Stimulated activated CD8-positive, alpha-beta memory T cell treated with anti-CD3 and anti-CD28 coated beads, Interleukin-2, amount 100 ng/mL, for 1 hour (primary cell): ENCODE results near the gene SYNDIG1.
"Not testable (repeated sequence)": the region's sequence is repeated elsewhere in the genome, so short reads cannot be mapped to it uniquely, and the experiment has no call there.

ENCODE experiments used
- DNase-seq, 2 donors: peaks; one replicate each; pipeline ENCODE4 v3.0.0-alpha.2; 2020; ENCODE audit warnings: low read depth in 2 of 2

The SYNDIG1 gene

DNA sequence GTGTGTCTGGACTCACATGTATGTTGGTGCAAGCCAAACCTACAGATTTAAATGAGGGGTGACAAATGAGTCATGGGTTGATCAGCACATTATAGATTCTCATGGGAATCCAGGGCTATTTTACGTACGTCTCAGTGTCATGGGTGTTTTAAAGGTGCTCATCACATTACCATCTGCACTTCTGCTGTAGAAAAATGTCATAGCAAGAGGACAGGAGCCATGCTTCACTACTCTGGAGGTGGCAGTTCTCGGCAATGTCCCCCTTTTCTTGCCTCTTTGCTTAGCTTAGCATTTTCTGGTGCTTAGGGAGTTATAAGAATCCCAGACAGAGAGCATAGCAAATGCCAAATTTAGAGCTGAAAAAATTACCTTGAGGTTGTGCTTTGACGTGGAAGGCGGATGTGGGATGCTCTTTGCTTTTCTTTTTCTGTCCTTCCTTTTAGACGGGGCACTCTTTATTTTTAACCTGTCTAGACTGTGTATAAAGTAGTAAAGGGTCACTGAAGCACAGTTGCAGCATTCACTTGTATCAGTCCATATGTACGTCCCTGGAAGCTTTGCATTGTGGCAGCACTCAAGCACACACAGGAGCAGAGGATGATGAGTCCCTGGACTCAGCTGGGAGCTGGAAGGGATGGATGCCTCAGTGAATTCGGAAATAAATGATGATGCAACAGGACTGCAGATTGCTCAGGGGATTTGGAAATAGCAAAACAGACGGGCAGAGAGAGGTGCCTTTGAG lies 139.7 kb downstream of the SYNDIG1 start:
- DNase-seq, result no peak

DNA sequence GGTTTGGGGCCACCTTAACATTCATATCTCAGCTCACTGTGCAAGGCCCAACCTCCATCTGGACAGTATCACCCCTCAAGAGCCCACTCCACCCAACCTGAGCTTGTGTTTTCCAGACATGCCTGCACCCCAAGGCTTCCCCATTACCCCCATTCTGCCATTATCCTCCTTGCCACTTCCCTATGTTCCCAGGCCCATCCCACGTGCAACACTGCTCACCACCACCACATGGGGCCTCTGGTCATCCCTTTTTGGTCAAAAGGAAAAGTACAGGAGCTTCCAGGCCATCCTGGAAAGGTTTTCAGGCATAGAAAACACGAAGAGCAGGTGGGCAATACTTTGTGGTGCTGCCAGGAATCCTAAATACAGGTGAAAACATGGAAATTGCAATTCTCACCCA lies 140.3 kb downstream of the SYNDIG1 start:
- DNase-seq, result no peak

DNA sequence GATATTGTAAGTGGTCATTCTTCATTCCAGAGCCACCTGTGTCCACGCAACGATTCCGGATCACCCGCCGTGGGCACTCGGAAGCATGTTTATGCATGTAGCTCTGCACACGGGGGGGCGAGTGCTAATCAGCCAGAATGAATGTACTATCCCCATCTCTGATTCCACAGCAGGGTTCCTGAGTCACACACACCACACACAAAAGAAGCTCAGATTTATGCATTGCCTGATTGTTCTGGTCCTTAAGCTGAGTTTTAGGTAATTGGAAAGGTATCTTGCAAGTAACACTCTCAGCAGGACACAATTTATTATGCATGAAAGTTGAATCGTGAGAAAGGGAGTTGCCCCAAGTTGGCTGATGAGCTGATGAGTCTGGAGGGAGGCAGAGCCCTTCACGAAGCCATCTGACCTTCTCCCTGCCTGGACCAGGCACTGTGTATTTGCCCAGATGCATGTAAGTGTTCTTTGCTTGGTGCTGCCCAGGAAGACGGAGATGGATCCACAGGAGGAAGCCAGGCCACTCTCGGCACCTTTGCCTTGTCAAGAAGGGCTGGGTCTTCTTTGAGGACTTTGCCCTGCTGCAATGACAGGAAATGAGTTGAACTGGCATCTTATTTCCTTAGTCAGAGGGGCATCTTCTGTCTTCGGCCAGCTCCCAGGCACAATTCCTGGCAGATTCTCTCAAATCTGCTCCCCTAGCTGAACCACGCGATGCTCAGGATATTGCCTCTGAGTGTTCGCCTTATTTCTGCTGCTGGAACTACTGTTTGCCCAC lies 141.1 kb downstream of the SYNDIG1 start:
- DNase-seq, result no peak

DNA sequence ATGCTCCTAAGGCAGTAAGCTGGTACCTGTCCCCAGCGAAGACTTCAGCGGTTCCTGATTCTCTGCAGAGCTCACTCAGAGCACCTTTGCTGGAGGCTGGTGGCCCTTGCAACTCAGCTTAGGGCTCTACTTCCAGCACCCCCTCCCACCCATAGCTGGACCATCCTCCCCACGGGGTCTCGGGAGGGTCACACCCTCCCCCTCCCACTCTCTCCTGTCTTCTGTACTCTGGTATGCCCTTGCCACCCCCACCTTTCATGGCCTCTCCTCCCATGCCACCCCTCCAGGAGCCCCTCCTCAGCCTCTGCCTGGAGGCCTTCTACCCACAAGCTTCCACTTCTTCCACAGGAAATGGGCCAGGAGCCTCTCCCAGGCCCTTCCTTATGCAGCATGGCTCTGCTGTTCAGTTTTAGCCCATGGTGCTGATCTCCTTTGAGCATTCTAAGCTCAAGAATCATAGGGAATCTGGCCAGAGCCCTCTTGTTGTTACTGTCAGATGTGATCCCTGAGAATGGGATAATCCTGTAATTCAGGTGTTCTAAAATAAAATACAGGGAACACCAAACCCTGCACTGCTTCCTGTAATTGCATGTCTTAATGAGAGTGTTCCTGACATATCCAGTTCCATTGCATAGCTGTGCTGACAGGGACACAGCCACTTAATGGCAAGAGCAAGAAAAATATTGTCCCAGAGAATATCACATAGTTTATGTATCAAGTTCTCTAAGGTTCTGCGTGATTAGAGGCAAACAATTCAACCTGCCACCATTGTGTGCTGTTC lies 142.1 kb downstream of the SYNDIG1 start:
- DNase-seq, result no peak

DNA sequence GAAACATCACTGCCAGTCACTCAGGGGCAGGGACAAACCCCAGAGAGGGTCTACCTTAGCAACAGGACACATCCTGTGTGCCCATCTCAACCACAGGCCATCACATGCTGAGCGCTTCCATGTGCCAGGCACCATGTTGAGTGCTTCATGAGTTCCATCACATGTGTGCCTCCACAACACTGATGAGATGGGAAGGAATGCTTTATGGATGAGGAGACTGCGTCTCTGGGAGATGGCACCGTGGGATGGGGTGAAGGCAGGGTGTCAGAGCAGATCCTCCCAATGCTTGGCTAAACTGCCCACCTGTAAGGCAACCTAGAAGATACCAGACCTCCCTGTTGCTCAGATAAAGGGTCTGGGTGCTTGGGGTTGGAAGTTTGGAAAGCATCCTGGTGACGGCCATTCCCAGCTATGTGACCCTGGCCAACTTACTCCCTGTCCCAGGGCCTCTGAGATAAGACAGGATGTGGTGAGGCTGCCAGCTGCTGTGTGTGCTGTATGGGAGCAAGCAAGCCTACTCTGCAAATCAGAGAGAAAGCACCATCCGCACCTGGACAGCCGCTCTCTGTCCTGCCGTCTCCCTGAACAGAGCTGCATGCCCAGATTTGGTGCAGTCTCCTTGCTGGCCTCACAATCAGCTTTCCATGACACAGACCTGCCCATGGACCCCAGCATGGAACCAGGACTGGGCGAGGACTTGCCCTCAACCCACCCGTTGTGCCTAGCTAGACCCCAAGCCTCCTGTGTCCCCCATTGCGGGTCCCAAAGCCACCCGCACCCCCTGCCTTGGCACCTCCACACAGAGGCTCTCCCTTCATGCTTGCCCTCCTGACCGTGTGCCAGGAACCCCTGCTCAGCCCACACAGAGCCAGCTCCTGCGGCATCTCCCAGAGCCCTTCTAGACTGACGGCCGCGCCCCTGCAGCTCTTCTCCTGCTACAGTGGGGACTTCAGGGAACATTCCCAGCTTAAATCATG lies 143.7 kb downstream of the SYNDIG1 start:
- no peak for DNase-seq

DNA sequence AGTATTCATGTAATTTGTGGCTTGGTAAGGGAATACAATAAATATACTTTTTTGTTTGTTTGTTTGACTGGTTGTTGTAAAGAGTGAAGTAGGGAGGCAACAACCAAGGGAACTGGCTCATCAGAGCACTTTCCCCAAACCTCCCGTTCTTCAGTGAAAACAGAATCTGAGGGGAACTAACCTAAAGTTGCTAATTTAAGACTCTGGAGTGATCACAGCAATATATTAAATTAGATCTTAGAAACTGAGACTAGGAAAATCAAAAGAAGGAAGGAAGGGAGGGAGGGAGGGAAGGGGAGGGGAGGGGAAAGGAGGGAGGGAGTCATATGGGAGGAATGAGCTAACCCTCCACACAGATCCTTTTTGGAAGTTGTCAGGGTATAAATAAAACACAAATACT lies 144.9 kb downstream of the SYNDIG1 start:
- no peak for DNase-seq

DNA sequence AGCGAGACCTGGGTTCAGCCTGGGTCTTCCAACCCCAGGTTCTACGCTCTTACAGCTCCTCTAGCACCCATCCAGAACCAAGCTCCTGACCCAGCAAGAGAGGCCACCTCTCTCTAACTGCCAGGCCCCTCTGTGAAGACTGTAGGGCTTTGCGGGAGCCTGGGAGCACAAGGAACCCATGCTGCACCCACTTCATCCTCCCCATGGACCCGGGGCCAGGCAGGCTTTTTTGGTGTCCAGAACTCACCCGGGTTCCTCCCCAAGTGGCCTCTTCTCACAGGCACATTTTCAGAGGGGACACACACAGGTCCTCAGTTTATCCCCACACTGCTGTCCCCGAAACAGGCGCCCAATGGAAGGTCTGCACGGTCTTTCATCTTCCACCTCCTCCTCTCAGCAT lies 145.9 kb downstream of the SYNDIG1 start:
- DNase-seq, result no peak

DNA sequence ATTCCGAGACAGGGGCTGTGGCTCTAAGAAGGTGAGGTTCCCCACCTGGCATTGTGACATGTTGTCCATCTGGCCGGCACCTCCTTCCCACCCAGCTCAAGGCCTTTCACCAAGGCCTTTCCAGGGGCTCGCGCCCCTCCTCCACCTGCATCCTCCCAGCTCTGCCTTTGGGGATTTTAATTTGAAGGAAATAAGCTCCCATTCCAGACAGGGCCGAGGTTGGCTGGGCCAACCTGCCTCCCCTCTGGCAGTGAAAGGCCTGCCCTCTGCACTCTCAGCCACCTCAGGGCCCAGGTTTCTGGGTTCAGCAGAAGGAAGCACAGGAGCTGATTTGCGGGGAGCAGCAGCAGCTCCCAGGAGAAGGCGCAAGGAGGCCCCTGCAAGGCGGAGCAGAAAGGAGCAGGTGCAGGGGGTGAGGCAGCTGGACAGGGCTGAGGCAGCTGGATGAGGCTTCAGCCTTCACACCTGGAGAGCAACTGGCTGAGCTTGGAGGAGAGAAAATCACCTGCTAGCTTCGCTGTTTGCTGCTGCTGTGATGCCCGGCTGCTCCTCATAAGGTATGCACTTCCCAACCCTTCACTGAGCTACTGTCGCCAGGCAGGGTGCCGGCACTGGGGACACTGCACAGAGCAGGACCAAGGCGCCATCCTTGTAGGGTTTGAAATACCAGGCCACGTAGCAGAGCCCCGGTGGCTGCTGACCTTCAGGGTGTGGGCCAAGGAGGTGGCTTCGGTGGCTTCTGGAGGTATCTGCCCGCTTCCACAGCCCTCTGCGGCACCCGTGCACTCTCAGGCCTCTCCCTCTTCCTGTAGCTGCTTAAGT lies 147.0 kb downstream of the SYNDIG1 start:
- DNase-seq, result no peak

DNA sequence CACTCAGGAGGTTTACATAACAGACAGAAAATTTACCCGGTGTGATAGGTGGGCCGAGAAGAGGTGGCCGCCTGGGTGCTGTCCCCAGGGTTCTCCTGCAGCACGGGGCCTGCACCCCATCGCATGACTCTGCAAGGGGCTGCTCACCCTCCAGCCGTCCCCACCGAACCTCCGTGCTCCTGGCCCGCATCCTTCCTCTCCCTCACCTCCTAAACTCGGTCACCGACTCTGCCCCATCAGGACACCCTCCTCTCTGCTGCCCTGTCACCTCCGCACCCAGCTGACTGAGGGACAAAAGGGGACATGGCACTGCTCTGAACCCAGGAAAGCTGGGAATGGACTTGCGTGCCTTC lies 147.6 kb downstream of the SYNDIG1 start:
- DNase-seq, result no peak

DNA sequence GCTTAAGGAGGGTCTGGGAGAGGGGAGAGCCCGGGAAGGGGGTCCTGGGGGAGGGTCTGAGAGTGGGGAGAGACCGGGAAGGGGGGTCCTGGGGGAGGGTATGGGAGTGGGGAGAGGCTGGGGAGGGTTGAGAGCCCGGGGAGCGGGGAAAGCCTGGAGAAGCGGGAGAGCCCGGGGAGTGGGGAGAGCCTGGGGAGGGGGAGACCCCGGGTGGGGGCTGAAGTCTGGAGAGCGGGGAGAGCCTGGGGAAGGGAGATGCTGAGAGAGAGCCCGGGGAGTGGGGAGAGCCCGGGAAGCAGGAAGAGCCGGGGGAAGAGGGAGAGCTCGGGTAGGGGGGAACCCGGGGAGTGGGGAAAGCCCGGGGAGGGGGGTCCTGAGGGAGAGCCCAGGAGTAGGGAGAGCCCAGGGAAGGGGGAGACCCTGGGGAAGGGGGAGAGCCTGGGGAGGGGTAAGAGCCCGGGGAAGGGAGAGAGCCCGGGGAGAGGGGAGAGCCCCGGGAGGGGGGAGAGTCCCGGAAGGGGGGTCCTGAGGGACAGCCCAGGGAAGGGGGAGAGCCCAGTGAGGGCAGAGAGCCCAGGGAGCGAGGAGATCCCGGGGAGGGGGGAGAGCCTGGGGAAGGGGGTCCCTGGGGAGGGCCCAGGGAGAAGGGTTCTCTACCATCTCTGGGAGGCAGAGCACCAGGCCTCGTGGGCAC lies 148.5 kb downstream of the SYNDIG1 start:
- DNase-seq, result no peak

DNA sequence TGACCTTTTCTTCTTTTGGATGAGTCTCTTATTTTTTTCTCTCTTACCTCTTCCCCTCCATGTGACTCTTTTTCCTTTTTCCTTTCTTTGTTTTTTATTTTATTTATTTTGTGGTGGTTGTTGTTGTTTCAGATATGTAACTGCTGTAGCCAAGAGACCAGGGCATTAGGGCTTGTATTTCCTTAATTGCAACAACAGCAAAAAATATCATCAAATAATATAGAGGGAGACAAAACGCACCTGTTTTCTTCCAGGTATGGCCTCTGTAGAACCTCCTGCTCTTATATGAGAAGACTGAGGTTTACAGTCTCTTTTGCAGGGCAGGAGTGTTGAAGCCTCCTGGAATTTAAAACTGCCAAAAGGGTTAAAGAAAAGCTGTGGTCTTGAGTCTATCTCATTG lies 149.3 kb downstream of the SYNDIG1 start:
- DNase-seq, result no peak

DNA sequence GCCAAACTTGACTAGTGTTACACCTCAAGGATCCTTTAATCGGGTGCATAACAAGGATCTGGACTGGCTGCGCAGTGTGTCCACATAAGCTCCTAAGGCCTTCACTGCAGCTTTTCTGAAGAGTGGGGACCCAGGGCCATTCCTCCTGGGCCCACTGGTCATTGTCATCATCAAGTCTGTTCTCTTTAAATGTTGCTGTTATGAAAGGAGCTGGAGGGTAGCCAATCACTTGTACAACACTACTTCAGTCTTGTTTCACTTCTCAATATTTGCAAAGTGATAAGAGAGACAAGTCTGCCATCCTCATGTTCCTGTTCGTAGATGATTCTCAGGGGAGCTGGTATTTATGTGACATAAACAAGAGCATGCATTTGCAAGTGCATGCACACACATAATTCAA lies 149.8 kb downstream of the SYNDIG1 start:
- no peak for DNase-seq

DNA sequence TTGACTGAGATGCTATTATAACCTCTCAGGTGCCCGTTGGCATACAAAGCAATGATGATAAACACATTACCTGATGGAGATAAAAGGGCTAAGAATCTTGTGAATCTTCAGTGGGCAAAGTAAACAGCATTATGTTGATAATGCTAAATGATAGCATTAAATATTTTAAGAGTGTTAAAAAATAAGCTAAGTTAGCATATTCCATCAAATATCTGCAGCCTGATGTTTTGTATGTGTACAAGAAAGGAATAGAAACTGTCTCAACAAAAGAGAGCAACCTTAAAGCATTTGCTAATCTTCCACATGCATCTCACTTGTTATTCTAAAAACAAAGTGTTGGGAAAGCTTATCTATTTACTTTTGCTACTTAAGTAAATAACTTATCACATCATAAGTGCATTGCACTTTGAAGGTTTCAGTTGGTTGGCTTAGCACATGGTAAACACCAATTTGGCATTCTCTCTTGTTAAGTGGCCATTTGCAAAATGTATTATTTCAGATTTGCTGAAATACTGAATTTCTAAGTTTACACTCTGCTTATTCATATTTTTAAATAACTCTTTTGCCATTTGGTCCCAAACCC lies 151.6 kb downstream of the SYNDIG1 start:
- DNase-seq, result no peak

DNA sequence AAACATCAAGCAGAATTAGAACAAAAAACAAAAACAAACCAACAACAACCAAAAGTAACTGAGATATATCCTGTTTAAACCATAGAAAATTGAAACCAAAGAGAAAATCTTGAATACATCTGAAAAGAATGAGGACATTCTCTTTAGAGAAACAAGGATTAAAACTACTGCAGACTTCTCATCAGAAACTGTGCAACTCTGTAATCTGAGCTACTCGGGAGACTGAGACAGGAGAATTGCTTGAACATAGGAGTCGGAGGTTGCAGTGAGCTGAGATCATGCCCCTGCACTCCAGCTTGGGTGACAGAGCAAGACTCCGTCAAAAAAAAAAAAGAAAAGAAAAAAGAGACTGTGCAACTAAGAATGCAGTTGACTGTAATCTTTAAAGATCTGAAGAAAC lies 153.4 kb downstream of the SYNDIG1 start:
- no peak for DNase-seq

DNA sequence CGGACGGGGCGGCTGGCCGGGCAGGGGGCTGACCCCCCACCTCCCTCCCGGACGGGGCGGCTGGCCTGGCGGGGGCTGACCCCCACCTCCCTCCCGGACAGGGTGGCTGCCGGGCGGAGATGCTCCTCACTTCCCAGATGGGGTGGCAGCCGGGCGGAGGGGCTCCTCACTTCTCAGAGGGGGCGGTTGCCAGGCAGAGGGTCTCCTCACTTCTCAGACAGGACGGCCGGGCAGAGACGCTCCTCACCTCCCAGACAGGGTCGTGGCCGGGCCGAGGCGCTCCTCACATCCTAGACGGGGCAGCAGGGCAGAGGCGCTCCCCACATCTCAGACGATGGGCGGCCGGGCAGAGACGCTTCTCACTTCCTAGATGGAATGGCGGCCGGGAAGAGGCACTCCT lies 156.7 kb downstream of the SYNDIG1 start:
- not testable (repeated sequence) for DNase-seq

DNA sequence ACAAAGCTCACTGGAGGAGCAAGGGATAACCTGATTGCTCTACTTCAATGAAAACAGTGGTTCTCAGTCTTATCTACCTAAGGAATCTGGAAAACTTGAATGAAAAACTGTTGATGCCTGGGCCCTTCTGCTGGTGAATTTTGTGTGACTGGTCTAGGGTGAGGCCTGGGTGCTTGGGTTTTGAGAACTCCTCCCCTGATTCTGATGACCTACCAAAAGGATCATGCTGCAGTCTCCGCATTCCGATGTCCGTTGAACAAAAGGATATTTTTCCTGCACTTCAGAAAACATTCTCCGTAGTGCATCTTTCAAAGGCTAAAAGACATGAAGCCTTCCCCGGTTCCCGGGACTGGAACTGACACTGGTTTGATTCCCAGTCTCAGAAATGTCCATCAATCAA lies 157.9 kb downstream of the SYNDIG1 start:
- no peak for DNase-seq

DNA sequence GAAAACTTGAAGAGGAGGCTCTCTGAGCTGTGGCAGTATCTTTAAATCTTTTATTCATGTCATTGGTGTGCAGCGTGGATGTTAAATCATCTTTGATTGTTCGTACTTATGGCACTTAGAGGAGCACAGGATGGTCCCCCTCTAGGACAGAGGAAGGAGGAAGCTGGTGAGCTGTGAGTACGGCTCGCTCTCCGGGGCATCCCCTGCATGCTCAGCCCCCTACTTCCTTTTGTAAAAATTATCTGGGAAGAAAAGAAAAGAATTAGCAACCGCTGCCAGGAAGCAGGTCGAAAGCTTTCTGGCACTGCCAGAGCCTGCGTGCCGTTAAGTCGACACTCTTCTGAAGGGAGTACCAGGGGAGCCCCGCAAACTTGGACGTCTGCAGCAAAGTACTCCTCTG lies 158.5 kb downstream of the SYNDIG1 start:
- DNase-seq, result no peak

DNA sequence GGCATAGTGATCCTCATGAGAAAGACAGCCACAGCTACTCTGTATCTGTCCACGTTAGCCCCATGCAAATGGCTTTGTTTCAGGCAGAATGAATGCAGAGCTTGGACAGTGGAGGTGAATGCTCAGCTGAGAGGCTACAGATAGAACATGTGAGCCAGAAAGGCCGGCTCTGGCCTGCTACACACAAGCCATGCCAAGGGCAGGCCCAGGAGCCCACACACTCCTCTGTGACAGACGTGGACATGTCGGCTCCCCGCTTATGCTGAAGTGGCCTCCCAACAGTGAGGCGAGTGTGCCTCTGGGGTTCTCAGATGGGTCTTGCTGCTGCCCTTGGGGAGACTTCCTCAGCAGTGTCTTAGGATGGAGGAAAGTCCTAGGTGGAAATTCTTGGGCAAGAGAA lies 159.6 kb downstream of the SYNDIG1 start:
- DNase-seq, result no peak

DNA sequence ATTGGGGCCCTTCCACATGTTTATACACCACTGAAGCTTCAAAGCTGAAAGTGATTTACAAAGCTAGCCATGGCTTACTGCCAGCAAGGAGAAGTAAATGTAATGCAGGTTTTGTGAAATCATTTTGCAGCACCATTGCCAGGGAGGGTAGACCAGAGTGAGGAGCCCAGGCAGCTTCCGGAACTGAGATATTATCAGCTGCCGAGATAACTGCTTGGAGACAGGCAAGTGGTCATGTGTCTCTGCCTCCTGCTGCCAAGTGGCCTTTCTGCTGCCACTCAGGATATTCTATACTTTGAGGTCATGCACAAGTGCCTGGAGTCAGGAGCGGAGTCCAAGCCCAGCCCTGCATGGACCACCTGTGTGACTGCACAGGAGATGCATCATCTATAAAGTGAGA lies 160.2 kb downstream of the SYNDIG1 start:
- DNase-seq, result no peak
